IPS-18c (cell line): ENCODE results near the gene NR6A1.

Source experiments
- H3K4me3 ChIP-seq: 2 replicates; pipeline ENCODE4 v1.7.0; 2013; ENCODE audit warnings: low read depth, mild to moderate bottlenecking, low read length, moderate library complexity; ENCODE audit not compliant: insufficient read depth
- H3K9me3 ChIP-seq: one replicate; pipeline ENCODE4 v1.6.1; 2013; ENCODE audit warnings: mild to moderate bottlenecking, low read length, moderate library complexity; ENCODE audit not compliant: control insufficient read depth, insufficient read depth

Gene NR6A1

DNA sequence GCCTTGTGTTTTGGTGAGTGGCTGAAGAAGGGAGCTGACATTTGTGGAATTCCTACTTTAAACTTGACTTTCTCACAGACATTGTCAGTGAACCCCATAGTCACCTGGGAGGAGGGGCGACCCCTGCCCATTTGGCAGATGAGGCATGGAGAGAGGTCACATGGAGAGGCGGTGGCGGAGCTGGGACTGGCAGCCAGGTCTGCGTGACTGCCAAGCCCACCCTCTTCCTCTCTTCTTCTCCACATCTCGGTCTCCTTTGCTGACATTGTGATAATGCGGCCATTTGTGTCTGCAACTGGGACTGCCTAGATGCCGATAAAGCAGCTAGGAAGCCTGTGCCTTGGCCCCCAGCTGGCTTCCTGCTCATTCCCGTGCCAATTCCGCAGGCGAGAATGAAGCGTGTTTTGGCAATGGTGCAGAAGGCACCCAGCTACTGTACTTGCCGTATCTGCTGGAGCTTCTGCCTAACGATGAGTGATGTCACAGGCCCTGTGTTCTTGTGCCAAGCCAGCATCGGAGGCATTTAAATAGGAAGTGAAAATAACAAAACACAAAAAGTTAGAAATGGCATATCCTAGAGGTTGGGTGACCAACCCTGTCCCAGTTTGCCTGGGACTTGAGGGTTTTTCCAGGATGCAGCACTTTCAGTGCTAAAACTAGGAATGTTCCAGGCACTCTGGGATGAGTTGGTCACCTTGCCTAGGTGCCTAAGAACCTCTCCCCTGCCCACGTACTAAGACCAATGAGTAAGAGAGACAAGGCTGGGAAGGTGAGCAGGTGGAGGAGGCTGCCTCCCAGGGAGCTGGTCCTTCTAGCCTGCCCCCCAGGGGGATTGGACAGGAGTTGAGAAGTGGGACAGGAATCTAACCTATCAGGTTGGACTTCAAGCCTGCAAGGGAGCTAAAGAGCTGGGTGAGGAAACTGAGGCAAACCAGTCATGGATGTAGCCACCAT, 29.5 kb upstream of the NR6A1 start:
- no peaks in the 10 kb centered on the region for H3K9me3 ChIP-seq
- no peak overlapping the region for H3K4me3 ChIP-seq

DNA sequence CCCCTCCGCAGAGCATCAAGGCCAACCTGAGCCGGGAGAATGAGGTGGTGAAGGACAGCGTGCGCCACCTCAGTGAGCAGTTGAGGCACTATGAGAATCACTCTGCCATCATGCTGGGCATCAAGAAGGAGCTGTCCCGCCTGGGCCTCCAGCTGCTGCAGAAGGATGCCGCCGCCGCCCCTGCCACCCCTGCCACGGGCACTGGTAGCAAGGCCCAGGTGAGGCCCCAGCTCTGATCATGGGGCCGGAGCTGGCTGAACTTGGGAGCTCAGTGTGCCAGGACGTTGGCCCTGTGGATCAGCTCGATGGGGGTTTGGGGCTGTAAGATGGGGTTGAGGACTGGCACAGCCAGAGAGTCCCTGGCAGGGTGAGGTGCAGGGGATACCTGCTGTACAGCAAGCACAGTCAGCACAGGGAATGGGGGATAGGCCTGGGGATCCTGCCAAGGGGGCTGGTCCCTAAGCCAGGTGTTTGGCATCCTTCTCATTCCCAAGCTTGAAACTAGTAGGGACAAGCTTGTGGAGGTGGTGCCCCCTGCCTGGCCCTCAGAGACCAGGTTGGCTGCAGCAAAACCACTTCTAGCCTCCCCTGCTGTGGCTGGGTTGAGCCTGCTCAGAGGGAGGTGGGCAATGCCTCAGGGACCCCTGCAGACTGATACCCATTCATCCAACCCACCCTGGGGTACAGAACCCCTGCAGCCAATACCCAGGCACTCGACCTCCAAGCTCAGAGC, 28.3 kb upstream of the NR6A1 start:
- Histone ChIP-seq H3K9me3 (no peaks in the 10 kb centered on the region), H3K4me3 (no peak overlapping the region)

DNA sequence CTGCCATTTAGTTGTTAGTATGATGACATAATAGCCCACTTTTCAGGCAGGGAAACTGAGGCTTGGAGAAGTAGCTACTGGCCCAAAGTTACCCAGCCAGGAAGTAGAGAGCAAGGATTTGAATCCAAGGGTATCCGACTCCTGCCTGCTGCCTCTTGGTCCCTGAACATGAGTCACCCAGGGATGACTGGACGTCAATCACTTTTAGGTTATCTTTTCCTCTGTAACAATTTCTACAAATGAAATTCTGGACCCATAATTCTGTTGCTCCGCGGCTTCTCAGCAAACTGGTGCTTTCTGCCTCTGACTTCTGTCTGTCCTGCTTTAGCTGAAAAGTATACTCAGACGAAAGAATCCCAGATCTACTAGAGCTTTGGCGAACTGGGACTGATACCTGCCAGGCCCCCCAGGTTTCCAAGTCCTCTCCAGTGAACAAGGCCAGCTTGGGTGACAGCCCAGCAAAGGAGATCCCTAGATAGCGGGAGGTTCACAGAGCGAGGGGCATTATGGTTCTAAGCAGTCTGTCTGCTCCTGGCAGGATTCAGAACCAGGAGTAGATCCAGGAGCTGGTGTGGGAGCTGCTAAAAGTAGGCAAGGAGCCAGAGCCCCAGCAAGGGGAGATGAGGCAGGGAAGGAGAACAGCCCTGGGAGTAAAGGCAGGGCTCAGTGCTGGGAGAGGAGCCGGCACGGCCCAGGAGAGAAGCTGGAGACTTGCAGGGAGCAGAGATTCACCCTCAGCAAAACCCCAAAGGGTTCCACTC, 26.4 kb upstream of the NR6A1 start:
- no peak overlapping the region for H3K4me3 ChIP-seq

DNA sequence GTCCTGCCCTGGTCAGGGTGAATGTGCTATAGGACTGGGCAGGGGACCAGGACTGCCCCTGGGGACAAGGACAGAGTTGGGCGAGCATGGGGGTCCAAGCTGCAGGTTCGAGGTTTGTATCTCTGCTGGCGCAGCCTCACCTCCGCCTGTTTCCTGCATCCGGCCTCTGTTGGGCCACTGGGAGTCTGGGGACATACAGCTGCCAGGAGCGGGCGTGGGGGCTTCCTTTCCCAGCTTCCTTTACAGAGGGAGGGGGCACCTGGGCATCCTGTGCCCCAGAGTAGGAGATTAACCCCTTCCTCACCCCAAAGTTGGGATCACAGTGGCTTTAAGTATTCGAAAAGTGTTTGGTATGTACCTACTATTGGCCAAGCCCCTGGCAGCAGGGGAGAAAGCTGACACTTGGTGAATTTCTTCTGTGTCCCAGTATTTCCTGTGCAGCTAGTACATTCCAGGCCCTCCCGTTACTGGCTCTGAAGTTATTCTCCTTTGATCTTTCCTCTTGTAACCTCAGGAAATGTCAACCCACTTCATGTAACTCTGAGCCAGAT, 24.8 kb upstream of the NR6A1 start:
- no peaks in the 10 kb centered on the region for H3K9me3 ChIP-seq
- no peak overlapping the region for H3K4me3 ChIP-seq

More for the DNA sequence above, 26.4 kb upstream of the NR6A1 start:
- no peaks in the 10 kb centered on the region for H3K9me3 ChIP-seq

DNA sequence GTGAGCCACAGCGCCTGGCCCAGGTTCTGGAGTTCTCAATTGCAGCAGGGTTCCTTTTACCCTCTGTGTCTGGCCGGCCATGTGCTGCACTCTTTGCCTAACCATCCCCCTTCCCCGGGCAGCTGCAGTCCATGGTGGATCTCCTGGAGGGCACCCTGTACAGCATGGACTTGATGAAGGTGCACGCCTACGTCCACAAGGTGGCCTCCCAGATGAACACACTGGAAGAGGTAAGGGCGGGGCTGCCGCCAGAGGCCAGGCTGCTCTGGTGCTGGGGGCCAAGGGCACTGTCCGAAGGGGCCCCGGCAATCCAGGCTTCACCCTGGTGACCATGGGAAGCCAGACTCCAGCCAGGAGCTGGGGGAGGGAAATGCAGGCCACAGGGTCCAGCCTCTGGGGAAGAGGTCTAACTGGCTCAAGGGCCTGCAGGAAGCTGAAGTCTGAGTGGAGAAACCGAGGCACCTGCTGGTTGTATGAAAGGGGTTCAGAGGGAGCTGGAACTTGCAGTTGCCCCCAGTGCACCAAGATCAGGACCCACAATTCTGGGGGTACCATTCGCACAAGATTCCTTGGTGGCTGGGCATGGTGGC, 23.9 kb upstream of the NR6A1 start:
- no peak overlapping the region for H3K4me3 ChIP-seq
- H3K9me3 ChIP-seq = no peaks in the 10 kb centered on the region

DNA sequence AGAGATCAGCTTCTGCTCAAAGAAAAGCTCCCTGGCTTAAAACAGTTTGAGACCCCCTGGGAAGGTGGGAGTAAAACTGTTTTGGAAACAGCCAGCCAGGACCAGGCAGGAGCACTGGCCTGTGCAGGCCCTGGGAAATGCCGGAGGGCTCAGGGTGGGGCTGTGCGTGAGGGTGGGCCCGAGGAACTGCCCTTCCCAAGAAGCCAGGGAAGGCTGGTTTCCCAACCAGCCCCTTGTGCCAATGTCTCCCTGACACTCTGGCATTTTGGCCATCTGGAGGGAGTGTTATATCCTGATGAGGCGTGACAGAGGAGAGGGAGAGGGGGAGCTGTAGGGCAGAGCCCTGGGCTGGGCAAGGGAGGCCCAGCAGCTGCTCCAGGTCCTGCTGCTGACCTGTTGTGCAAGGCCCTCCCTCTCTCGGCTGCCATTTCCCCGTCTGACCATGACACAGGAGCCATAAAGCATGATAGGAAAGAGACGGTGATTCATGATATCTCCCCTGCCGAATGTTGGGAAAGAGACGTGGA, 22.0 kb upstream of the NR6A1 start:
- Histone ChIP-seq H3K9me3 (no peaks in the 10 kb centered on the region), H3K4me3 (no peak overlapping the region)

DNA sequence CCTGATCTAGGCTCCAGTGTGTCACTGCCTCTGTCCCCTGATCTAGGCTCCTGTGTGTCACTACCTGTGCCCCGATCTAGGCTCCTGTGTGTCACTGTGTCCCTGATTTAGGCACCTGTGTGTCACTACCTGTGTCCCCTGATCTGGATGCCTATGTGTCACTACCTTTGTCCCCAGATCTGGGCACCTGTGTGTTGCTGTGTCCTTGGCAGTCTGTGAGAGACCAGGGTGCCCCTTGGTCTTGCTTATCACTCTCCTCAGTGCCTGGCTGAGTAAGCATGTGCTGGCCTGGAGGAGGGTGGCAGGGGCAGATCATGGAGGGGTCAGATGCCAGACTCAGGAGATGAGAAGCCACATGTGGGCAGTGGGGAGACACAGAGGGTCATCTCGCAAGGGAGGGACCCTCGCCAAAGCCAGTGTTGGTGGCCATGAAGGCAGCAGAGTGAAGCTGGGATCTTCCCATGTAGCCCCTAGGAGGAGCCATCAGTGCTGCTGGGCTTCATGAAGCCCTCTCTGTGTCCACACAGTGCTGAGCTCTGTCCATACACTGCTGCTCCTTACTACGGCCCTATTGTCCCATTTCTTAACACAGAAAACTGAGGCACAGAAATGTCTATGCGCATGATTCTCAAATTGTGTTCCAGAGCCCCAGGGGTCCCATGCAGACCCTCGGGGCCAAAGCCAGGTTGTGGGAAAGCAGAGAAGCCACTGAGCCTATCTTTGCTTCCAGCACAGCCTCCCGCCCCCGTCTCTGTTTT, 21.3 kb upstream of the NR6A1 start:
- Histone ChIP-seq H3K9me3 (no peaks in the 10 kb centered on the region), H3K4me3 (no peak overlapping the region)

DNA sequence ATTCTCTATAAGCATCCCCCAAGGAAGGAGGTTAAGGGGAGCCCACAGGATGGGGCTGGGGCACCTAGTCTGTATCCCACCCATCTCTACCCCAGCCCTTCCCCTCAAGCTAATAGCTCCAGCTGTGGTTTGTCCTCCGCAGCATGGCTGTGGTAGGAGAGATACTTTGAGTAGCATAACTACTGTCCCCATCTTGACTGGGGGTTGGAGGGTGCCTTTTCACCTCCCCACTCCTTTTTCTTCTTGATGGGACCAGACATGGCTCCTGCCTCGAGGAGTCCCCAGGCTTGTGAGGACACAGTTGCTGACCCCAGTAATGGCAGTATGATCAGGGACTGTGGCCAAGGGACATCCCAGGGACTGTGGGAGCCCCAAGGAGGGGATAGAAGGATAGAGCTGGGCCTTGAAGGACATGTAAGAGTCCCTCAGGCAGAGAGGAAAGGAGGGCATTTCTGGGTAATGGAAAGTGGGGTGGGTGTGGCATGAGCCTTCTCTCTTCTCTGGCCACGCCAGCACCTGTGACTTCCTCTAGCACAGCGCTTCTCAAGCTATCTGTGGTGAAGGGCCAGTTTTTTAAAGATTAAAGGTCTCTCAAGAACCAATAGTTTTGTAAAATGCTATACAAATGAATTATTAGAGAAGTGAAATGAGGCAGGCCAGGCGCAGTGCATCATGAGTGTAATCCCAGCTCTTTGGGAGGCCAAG, 19.8 kb upstream of the NR6A1 start:
- Histone ChIP-seq H3K9me3 (no peaks in the 10 kb centered on the region), H3K4me3 (no peak overlapping the region)

DNA sequence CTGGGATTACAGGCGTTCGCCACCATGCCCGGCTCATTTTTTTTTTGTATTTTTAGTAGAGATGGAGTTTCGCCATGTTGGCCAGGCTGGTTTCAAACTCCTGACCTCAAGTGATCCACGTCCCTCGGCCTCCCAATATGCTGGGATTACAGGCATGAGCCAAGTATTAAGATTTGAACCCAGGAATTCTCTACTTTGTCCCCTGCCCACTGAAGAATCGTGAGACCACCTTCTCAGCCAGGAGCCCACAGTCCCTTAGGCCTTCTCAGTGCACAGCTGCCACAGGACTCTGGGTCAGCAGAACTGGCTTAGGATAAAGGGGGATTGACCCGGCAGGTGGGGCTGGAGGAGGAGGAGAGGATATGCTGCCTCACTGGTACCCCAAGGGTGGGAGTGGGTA, 19.2 kb upstream of the NR6A1 start:
- Histone ChIP-seq H3K9me3 (no peaks in the 10 kb centered on the region), H3K4me3 (no peak overlapping the region)

DNA sequence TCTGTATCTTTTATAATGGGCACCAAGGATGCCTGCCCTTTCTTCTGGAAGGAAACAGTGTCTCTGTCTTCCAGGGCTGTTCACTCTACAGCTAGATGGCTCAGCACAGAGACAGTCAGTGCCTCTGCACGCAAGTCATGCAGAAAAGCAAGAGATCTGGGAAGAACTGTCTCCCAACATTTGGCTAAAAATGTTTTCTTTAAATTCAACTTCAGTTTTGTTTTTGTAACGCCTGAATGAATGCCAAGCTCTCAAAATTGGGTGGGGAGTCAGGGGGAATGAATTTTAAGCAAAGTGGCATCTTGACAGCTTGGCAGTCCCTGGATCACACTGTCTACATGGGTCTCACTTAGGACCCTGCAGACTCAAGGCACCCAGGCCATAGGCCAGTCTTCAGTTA, 18.4 kb upstream of the NR6A1 start:
- no peaks in the 10 kb centered on the region for H3K9me3 ChIP-seq
- no peak overlapping the region for H3K4me3 ChIP-seq

DNA sequence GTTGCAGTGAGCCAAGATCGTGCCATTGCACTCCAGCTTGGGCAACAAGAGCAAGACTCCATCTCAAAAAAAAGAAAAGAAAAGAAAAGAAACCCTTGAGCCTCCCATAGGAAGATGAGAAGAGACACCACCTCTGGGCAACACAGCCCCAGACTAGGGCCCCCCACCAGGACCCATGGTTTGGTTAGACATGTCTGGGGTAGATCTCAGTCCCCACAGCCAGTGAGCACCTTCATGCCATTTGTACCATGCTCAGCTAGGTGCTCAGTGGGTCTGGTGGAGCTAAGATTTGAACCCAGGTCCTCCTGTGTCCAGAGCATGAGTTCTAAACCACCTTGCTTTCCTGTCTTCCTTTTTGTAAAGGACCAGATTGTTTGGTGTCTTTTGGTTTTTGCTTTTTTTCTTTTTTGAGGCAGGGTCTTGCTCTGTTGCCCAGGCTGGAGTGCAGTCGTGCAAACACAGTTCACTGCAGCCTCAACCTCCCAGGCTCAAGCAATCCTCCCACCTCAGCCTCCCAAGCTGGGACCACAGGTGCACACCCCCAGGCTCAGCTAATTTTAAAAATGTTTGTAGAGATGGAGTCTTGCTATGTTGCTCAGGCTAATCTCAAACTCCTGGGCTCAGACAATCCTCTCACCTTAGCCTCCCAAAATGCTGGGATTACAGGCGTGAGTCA, 17.6 kb upstream of the NR6A1 start:
- H3K4me3 ChIP-seq = no peak overlapping the region
- H3K9me3 ChIP-seq = no peaks in the 10 kb centered on the region

DNA sequence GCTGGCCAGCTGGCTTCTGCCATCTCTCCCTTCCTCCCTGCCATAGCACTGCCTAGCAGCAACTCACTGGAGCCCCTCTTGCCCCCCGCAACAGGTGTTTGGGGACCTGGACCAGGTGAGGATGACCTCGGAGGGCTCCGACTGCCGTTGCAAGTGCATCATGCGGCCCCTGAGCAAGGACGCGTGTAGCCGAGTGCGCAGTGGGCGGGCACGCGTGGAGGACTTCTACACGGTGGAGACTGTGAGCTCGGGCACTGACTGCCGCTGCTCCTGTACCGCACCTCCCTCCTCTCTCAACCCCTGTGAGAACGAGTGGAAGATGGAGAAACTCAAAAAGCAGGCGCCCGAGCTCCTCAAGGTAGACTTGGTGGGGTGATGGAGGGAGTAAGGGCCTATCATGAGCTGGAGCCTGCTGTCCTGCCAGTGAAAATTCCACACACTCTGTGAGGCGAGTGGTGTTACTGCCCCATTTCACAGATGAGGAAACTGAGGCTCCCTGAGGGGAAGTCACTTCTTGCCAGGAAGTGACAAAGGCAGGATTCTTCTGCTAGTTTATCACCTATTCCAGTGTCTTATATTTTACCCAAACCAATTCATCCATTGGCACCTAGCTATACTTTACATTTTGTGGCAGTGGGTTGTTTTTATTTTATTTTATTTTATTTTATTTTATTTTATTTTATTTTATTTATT, 15.9 kb upstream of the NR6A1 start:
- H3K4me3 ChIP-seq = no peak overlapping the region

DNA sequence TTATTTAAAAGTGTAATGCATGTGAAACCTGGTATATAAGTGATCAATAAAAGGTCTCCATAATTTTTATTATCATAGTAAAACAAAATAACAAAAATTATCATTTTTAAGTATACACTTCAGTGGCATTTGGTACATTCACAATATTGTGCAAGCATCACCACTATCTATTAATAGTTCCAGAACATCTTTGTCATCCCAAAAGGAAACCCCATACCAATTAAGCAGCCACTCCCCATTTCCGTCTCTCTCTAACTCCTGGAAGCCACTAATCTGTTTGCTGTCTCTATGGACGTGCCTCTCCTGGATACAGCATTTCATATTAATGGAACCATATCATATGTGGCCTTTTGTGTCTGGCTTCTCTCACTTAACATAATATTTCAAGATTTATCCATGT, 13.4 kb upstream of the NR6A1 start:
- H3K4me3 ChIP-seq = no peak overlapping the region

More for the DNA sequence above, 15.9 kb upstream of the NR6A1 start:
- no peaks in the 10 kb centered on the region for H3K9me3 ChIP-seq

DNA sequence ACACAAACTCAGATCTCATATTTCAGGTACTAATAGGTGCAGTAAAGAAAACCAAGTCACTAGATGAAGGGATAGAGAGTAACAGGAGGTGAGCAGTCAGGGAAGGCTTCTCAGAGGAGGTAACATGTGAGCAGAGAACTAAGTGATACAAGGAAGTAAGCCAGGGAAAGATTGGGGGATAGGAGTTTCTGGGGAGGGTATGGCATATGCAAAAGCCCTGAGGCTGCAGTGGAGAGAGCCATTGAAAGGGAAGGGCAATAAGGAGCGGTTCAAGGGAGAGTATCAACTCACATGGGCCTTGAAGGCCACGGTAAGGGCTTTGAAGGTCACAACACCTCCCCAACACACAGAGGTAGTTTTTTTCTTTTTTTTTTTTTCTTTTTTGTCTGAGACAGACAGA, 12.7 kb upstream of the NR6A1 start:
- H3K9me3 ChIP-seq = no peaks in the 10 kb centered on the region
- no peak overlapping the region for H3K4me3 ChIP-seq

More for the DNA sequence above, 13.4 kb upstream of the NR6A1 start:
- H3K9me3 ChIP-seq = no peaks in the 10 kb centered on the region
